Smooth muscle cell (in vitro differentiated cells): ENCODE data around the gene ZBTB18. TPM values are rescaled to one million over a fixed set of nuclear protein-coding genes. Genes with fewer than 3 reads are reported as not detected.

Experiments
- DNase-seq: peaks from one replicate; lab custom pipeline; 2025; ENCODE audit not compliant: unreplicated experiment; lab: John Stamatoyannopoulos, UW
- H2AFZ ChIP-seq: fragments of 200-600 bp; sonication (generic); 2 replicates; pipeline ENCODE4 v1.6.0; 2016; ENCODE audit warnings: antibody characterized with exemption, low read depth, mild to moderate bottlenecking
- H3F3A ChIP-seq: fragments of 200-600 bp; sonication (generic); 2 replicates; pipeline ENCODE4 v1.6.0; 2017; ENCODE audit warnings: antibody characterized with exemption, low read depth
- H3K27ac ChIP-seq: fragments of 200-600 bp; sonication (generic); 2 replicates; pipeline ENCODE4 v1.5.1; 2016; ENCODE audit warnings: low read depth, mild to moderate bottlenecking
- H3K27me3 ChIP-seq: fragments of 200-600 bp; sonication (generic); 2 replicates; pipeline ENCODE4 v1.6.1; 2016; ENCODE audit warnings: low read depth, mild to moderate bottlenecking
- H3K36me3 ChIP-seq: fragments of 200-600 bp; sonication (generic); 2 replicates; pipeline ENCODE4 v1.5.1; 2016; ENCODE audit warnings: low read depth
- H3K4me1 ChIP-seq: fragments of 200-600 bp; sonication (generic); 2 replicates; pipeline ENCODE4 v1.5.1; 2016; ENCODE audit warnings: low read depth
- H3K4me2 ChIP-seq: fragments of 200-600 bp; sonication (generic); 2 replicates; pipeline ENCODE4 v1.6.0; 2016; ENCODE audit warnings: mild to moderate bottlenecking
- H3K4me3 ChIP-seq: fragments of 200-600 bp; sonication (generic); 2 replicates; pipeline ENCODE4 v1.5.1; 2016; ENCODE audit warnings: mild to moderate bottlenecking
- H3K79me2 ChIP-seq: fragments of 200-600 bp; sonication (generic); 2 replicates; pipeline ENCODE4 v1.6.0; 2016; ENCODE audit warnings: low read depth, mild to moderate bottlenecking
- H3K9ac ChIP-seq: fragments of 200-600 bp; sonication (generic); 2 replicates; pipeline ENCODE4 v1.6.0; 2016; ENCODE audit warnings: low read depth
- H3K9me3 ChIP-seq: fragments of 200-600 bp; sonication (generic); replicated peaks from 2 replicates; pipeline ENCODE4 v1.5.1; 2016; ENCODE audit warnings: low read depth
- H4K20me1 ChIP-seq: fragments of 200-600 bp; sonication (generic); 2 replicates; pipeline ENCODE4 v1.6.0; 2016; ENCODE audit warnings: low read depth
- WGBS: methylation state at CpG from one replicate; pipeline ENCODE4 v1.1.7; 2016; ENCODE audit warnings: low lambda C conversion rate; 5-methylcytosine and 5-hydroxymethylcytosine counted together
- polyA plus RNA-seq: library from polyadenylated mRNA; unstranded; fragments of >200 nt; fragmentation: Nextera tagmentation; extraction: Ambion mirVana; gene quantifications from 2 replicates; pipeline ENCODE4 v1.2.1, GENCODE V29; 2016
- total RNA-seq: library from RNA; depleted of rRNA; stranded (reverse); fragments of >200 nt; gene quantifications from 2 replicates; pipeline ENCODE4 v1.2.3, GENCODE V29; 2014
- TF ChIP-seq, protein P1 (sequence below): fragments of 200-600 bp; sonication (generic); IDR thresholded peaks from 2 replicates; pipeline ENCODE4 v1.5.1; 2017; ENCODE audit warnings: borderline replicate concordance, mild to moderate bottlenecking, antibody characterized with exemption; ENCODE audit not compliant: insufficient read depth, poor library complexity, severe bottlenecking

Gene ZBTB18
- total and polyA plus RNA-seq, 2 experiments from 2014 or later: 0.29 to 4.6 TPM

DNA sequence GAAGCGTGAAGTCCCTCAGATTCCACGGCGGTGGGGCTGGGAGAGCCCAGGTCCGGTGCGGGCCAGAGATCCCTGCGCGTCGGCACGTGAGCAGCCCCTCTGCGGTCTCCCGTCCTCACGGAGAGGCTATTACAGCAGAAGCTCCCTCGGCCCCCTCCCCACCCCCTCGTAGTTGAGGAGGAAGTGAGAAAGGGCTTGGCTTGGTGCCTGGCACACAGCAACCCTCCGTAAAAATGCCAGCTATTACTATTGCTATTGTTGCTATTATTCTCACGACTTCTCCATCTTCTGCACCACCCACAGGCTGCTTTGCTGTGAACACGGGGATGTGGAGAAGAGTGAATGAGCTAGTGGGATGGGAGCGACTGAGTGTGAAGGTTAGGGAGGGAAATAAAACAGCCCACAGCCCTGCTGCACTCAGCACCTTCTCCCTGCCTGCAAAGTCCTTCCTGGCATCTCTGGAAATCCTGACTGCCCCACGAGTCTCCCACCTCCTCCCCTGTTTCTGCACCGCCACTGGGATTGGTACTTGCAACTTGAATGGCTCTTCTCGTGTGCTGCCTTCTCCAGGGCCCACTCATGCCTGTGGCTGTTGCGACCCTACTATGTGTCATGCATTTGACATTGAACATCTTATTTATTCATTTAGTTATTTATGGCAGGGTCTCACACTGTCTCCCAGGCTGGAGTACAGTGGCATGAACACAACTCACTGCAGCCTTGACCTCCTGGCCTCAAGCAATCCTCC, 26.6 kb downstream of the ZBTB18 start:
- Histone ChIP-seq H3K9me3 (no peaks in the 10 kb centered on the region), H2AFZ (no peak overlapping the region), H3K4me3 (no peak overlapping the region), H3K79me2 (no peaks in the 10 kb centered on the region), H3K27me3 (peaks cover 8% of the 10 kb centered on the region), H3K4me2 (no peak overlapping the region), H4K20me1 (no peaks in the 10 kb centered on the region), H3K9ac (no peak overlapping the region), H3K27ac (no peak overlapping the region), H3K36me3 (no peaks in the 10 kb centered on the region), H3F3A (no peaks in the 10 kb centered on the region), H3K4me1 (no peaks in the 10 kb centered on the region)
- TF ChIP-seq, protein P1, sequence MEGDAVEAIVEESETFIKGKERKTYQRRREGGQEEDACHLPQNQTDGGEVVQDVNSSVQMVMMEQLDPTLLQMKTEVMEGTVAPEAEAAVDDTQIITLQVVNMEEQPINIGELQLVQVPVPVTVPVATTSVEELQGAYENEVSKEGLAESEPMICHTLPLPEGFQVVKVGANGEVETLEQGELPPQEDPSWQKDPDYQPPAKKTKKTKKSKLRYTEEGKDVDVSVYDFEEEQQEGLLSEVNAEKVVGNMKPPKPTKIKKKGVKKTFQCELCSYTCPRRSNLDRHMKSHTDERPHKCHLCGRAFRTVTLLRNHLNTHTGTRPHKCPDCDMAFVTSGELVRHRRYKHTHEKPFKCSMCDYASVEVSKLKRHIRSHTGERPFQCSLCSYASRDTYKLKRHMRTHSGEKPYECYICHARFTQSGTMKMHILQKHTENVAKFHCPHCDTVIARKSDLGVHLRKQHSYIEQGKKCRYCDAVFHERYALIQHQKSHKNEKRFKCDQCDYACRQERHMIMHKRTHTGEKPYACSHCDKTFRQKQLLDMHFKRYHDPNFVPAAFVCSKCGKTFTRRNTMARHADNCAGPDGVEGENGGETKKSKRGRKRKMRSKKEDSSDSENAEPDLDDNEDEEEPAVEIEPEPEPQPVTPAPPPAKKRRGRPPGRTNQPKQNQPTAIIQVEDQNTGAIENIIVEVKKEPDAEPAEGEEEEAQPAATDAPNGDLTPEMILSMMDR: no peak
- no peak for DNase-seq
- WGBS: 86% methylated on average over 22 of the region's 22 CpGs

DNA sequence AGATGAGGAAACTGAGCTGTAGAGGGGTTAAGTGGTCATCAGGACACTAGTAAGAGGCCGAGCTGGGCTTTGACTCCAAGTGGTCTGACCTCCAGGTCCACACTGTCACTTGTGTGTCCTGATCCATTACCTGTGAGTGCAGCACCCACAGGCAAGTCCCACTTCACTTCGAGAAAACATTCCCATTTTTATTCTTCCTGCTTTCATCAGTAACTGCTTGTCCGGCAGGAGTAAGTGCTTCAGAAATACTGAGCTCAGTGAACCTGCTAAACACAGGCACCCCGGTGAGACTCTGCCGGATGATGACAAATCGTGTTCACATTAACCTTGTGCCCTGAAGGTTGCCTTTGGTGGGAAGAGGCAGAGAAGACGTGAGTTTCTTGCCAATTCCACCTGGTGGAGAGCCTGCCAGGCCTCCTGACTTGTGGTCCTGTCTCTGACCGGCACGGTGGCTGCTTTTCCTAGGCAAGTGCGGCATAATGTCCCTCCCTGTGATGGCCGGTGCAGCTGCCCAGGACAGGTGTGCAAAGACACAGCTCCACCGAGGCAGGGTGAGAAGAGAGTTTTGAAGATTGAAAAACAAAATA, 29.4 kb downstream of the ZBTB18 start:
- Histone ChIP-seq H3K27ac (no peak overlapping the region), H3K36me3 (no peaks in the 10 kb centered on the region), H3K79me2 (no peaks in the 10 kb centered on the region), H3K4me2 (no peak overlapping the region), H3K27me3 (peaks cover 12% of the 10 kb centered on the region), H4K20me1 (no peaks in the 10 kb centered on the region), H3K4me1 (no peaks in the 10 kb centered on the region), H3F3A (no peaks in the 10 kb centered on the region), H3K9ac (no peak overlapping the region), H2AFZ (no peak overlapping the region), H3K4me3 (no peak overlapping the region), H3K9me3 (no peaks in the 10 kb centered on the region)
- WGBS: 84% methylated on average over 12 of the region's 12 CpGs
- DNase-seq: no peak
- TF ChIP-seq, protein P1: no peak

DNA sequence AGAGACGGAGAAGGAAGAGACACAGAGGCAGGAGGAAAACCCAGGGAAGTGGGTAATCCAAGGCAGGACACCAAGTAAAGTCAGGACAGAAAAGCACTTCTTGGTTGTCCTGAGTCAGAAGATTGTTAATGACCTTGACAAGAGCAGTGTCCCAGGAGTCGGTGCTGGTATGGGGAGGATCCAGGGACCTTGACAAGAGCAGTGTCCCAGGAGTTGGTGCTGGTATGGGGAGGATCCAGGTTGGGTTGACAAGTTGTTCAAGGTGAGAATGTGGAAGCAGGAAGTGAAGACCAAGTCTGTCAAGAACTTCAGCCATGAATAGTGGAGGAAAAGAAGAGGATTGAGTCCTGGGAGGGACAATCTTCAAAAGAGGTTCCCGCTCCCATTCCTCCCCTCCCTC, 31.9 kb downstream of the ZBTB18 start:
- TF ChIP-seq, protein P1: no peak
- H3K4me1 ChIP-seq: no peaks in the 10 kb centered on the region
- H3K27ac ChIP-seq: no peak overlapping the region
- H2AFZ ChIP-seq: no peak overlapping the region
- DNase-seq: no peak
- no peak overlapping the region for H3K9ac ChIP-seq
- H3K4me2 ChIP-seq: no peak overlapping the region
- H3K36me3 ChIP-seq: no peaks in the 10 kb centered on the region
- WGBS: 93% methylated on average over 3 of the region's 3 CpGs
- no peaks in the 10 kb centered on the region for H3K9me3 ChIP-seq
- no peaks in the 10 kb centered on the region for H3K79me2 ChIP-seq
- peaks cover 12% of the 10 kb centered on the region for H3K27me3 ChIP-seq
- H4K20me1 ChIP-seq: no peaks in the 10 kb centered on the region
- H3F3A ChIP-seq: no peaks in the 10 kb centered on the region
- no peak overlapping the region for H3K4me3 ChIP-seq
